ENCODE measurements around the gene RNPS1.
"Not testable (repeated sequence)": the region's sequence is repeated elsewhere in the genome, so short reads cannot be mapped to it uniquely, and the experiment has no call there.

RNPS1 gene

GRCh38 chr16:2253293-2253692 lies 14.6 kb downstream of the RNPS1 start:
- no peak for DNase-seq

GRCh38 chr16:2252806-2253148 lies 15.1 kb downstream of the RNPS1 start:
- DNase-seq: no peak

DNA sequence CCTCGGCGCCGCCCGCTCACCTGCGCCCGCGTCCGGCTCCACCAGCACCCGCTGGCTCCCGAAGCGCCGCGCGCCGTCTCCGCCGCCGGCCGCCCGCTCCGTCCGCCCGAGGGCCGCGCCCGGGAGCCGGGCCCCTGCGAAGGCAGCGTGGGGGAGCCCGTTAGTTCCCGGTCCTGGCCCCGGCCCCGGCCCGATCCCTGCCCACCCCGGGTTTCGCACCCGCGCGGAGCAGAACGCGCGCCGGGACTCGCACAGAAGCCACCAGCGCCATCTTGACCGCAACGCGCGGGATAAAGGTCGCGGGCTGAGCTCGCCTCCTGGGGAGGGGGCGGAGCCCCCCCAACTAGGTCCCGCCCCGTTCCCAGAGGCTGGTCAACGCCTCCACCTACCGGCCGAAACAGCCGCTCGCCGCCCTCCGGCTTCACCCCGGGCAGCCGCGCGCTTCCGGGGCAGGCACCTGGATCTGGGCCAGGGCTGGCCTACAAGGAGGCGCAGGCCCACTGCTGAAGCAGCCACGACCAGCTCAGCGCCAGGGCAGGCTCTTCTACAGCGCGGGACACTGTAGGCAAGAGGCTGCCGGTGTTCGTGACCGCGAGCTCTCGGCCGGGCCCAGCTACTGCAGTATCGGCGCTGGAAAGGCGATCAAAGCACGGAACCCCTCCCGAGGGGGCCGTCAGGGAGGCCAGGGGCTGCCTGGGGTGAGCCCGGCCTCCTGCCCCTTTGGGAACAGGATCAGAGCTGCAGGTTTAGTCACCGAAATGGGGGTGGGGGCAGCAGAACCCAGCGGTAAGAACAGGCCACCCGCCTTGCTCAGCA lies 16.4 kb downstream of the RNPS1 start, which contains the start of gene ECI1:
TSS of gene ECI1 (minus strand) at position 292 of the 816 bp plus-strand sequence. CDS start at position 271, 21 bp downstream.
- DNase-seq: peak; percentile 71 to 76

GRCh38 chr16:2250652-2251295 lies 17.2 kb downstream of the RNPS1 start:
- DNase-seq: peak; percentile 28 to 38

- DNase-seq: no peak
These were observed 21.5 kb downstream of the RNPS1 start for GRCh38 chr16:2246301-2246885.

- DNase-seq: no peak
These were observed 22.8 kb downstream of the RNPS1 start for GRCh38 chr16:2244926-2245795.

- no peak for DNase-seq
These were observed 23.6 kb downstream of the RNPS1 start for GRCh38 chr16:2244301-2244700.

GRCh38 chr16:2243781-2244180 lies 24.1 kb downstream of the RNPS1 start:
- DNase-seq: no peak

- no peak for DNase-seq
These were observed 24.8 kb downstream of the RNPS1 start for GRCh38 chr16:2243031-2243528.

DNA sequence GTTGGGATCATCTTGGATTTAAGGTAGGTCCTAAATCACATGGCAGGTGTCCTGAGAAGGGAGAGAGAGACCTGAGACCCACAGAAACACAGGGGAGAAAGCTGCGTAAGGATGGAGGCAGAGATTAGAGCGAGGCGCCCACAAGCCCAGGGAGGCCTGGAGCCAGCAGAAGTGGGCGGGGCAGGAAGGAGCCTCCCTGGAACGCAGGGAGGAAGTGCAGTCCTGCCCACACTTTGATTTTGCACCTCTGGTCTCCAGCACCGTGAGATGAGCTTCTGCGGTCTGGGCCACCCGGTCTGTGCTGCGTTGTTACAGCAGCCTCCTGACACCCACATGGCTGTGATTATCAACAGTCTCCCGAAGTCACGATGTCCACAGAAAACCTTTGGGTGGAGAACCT lies 25.3 kb downstream of the RNPS1 start:
- no peak for DNase-seq

GRCh38 chr16:2240331-2240730 lies 27.6 kb downstream of the RNPS1 start:
- not testable (repeated sequence) for DNase-seq

- DNase-seq: no peak
These were observed 28.9 kb downstream of the RNPS1 start for GRCh38 chr16:2238838-2239675.

DNA sequence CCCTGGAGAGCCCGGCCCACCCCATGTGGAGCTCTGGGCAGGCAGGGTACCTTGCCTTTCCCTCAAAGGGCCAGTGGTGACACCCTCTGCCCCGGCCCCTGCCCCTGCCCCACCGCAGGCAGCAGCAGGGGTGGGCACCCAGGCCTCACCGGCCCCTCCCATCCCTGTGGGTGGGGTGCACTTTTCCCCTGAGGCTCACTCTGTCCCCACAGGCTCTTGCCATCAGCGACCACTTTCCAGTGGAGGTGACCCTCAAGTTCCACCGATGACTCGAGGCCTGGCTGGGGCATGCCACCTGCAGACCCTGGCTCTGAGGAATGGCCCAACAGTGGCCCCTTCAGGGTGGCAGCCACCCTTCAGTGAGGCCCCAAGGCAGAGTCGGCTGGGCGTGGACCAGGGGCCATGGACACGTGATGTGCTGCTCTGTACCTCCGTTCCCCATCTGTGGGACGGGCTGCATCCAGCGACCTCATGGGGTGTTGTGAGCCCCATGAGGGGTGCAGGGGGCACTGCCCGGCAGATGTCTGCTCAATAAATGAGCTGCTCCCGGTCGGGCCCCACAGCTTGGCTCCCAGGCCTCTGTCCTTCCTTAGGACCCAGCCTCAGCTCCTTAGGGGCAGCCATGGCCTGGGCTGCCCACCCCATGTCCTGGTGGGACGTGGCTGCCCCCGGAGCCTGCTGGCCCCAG lies 29.6 kb downstream of the RNPS1 start:
- no peak for DNase-seq

GRCh38 chr16:2237493-2238149 lies 30.3 kb downstream of the RNPS1 start:
- DNase-seq: no peak

DNA sequence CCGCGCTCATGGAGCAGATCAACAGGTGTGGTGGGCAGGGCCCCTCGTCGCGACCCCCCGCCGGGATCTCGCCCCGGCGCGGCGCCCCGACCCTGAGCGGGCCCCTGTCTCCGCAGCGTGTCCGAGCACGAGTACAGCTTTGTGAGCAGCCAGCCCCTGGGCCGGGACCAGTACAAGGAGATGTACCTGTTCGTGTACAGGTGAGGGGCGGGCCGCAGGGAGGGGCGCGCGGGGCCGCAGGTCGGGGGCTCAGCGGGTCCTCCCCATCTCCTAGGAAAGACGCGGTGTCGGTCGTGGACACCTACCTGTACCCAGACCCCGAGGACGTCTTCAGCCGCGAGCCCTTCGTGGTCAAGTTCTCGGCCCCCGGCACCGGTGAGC lies 30.8 kb downstream of the RNPS1 start:
- DNase-seq: no peak

- no peak for DNase-seq
These were observed 31.4 kb downstream of the RNPS1 start, which contains the start of gene DNASE1L2 for GRCh38 chr16:2236337-2237101. DNASE1L2 (plus strand) TSS chr16:2236444; CDS start chr16:2236817, 373 bp downstream.

DNA sequence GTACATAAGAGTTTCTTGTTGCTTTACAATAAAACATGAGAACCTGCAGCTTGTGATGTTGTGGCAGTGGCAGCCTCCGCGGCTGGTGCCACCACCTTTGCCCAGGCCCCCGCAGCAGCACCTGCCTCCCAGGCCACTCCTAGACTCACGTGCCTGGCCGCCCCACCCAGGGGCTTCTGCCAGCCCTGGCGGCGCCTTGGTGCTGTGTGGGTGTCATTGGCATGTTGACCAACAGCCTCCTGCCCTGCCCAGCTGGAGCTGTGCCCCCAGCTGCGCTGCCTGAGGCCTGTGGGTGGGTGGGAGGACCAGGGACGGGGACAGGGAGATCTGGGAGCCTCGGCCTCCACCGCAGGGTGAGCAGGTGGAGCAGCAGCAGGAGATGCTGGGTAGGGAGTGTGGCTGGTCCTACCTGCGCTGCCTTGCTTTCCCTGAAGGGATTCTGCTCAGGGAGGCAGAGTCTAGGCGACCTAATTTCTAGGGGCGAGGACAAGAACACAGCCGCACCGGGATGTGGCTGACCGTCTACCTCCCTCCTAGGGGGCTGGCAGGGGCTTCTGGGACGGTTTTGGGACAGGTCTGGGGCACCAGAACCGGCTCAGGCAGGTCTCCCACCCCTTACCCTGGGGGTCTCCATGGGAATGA lies 32.1 kb downstream of the RNPS1 start:
- DNase-seq: no peak

DNA sequence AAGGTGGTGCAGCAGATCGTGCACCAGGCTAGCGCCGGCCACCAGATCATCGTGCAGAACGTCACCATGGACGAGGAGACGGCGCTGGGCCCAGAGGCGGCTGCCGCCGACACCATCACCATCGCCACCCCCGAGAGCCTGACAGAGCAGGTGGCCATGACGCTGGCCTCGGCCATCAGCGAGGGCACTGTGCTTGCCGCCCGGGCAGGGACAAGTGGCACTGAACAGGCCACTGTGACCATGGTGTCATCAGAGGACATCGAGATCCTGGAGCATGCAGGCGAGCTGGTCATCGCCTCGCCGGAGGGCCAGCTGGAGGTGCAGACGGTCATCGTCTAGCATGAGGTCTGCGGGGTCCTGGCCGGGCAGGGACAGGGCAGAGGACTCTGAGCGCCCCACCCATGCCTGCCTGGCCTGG lies 32.7 kb downstream of the RNPS1 start:
- no peak for DNase-seq

GRCh38 chr16:2234813-2235170 lies 33.1 kb downstream of the RNPS1 start:
- DNase-seq: no peak
